ENCODE data around the gene PCDHGC4. TPM values are rescaled to one million over a fixed set of nuclear protein-coding genes. Genes with fewer than 3 reads are reported as not detected.

The PCDHGC4 gene
- total and polyA plus RNA-seq, 2 of the 8 experiments (the other 6 are each of a cell fraction or from before 2014, with no cell fraction given), result 2.1 to 2.4 TPM

DNA sequence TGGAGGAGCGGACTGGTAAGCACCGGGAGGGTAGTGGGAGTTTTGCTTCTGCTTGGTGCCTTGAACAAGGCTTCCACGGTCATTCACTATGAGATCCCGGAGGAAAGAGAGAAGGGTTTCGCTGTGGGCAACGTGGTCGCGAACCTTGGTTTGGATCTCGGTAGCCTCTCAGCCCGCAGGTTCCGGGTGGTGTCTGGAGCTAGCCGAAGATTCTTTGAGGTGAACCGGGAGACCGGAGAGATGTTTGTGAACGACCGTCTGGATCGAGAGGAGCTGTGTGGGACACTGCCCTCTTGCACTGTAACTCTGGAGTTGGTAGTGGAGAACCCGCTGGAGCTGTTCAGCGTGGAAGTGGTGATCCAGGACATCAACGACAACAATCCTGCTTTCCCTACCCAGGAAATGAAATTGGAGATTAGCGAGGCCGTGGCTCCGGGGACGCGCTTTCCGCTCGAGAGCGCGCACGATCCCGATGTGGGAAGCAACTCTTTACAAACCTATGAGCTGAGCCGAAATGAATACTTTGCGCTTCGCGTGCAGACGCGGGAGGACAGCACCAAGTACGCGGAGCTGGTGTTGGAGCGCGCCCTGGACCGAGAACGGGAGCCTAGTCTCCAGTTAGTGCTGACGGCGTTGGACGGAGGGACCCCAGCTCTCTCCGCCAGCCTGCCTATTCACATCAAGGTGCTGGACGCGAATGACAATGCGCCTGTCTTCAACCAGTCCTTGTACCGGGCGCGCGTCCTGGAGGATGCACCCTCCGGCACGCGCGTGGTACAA, 8.5 kb upstream of the PCDHGC4 start:
- no peaks in the 10 kb centered on the region for H3K36me3 ChIP-seq (ENCODE audit: control insufficient read depth in 2 of 4, insufficient read depth in 4 of 4, low read length in 3 of 4)
- peak overlapping the region; percentile 98 to 100 for H3K4me2 ChIP-seq (ENCODE audit: insufficient read depth in 1 of 2, low read depth in 2 of 2, low read length in 2 of 2)
- peak overlapping the region; percentile 53 for H2AFZ ChIP-seq (ENCODE audit: low read length)
- peak overlapping the region; percentile 68 to 85 (median 74) for H3K4me3 ChIP-seq (ENCODE audit: extremely low read depth in 1 of 4, insufficient read depth in 2 of 4, low read depth in 3 of 4, low read length in 4 of 4)
- no peak overlapping the region for H4K91ac ChIP-seq (replicated peaks; ENCODE audit: insufficient read length, low read length)
- no peak overlapping the region for H2AK5ac ChIP-seq (ENCODE audit: low read depth, low read length)
- DNase-seq (ENCODE audit: low read depth in 1 of 2, low spot score in 2 of 2) (peak in 1 of 2 experiments; percentile 75), FAIRE-seq (no peak)
- H3K56ac ChIP-seq (replicated peaks; ENCODE audit: insufficient read length, low read depth, low read length), result no peak overlapping the region
- no peak overlapping the region for H3K4ac ChIP-seq (replicated peaks; ENCODE audit: insufficient read length, low read depth, low read length)
- H3K23ac ChIP-seq (ENCODE audit: insufficient read length), result no peak overlapping the region
- CTCF ChIA-PET (ENCODE audit: partially characterized antibody), result interaction anchor here (0.7 to 8.6 kb wide), 19 partner anchors 14 to 267 kb away, joined by 3 to 218 read pairs (median 4); partner anchors contain the start of genes PCDHB12, PCDHGA10, PCDHGA12 and PCDHGA8
- H3K4me1 ChIP-seq (replicated peaks in 1 of 4; ENCODE audit: control insufficient read depth in 3 of 4, insufficient read depth in 4 of 4, low read length in 3 of 4), result peaks cover 0 to 5% (median 3%) of the 10 kb centered on the region in 4 experiments; a peak in 4 of 7 replicates
- H4K8ac ChIP-seq (ENCODE audit: extremely low read depth, insufficient read depth, low read length), result peak overlapping the region; percentile 69; the same call in 1 of the 2 replicates
- H2BK12ac ChIP-seq (ENCODE audit: low read depth, low read length), result no peak overlapping the region
- H3K27ac ChIP-seq (ENCODE audit: low read depth, low read length), result no peak overlapping the region
- no peak overlapping the region for H4K5ac ChIP-seq (ENCODE audit: insufficient read length, low read depth, low read length)
- no peaks in the 10 kb centered on the region for H3K79me2 ChIP-seq (ENCODE audit: control insufficient read depth in 1 of 2, insufficient read depth in 2 of 2, low read length in 2 of 2)
- WGBS, 2 experiments (ENCODE audit: extremely low coverage in 1 of 2, insufficient coverage in 1 of 2, insufficient read length in 1 of 2, insufficient replicate concordance in 2 of 2, low coverage in 1 of 2, low lambda C conversion rate in 2 of 2, missing lambda C conversion rate in 1 of 2), result 9% methylated on average over 58 of the region's 58 CpGs; no CpG with 5 or more reads in 1 of the 2 experiments
- no peak overlapping the region for H2BK5ac ChIP-seq (ENCODE audit: low read depth, low read length)
- H3K14ac ChIP-seq (ENCODE audit: insufficient read length), result no peak overlapping the region
- H3K9ac ChIP-seq (replicated peaks in 1 of 4; ENCODE audit: extremely low read depth in 1 of 4, low read depth in 3 of 4, low read length in 3 of 4), result peak overlapping the region; percentile 27 to 74 (median 53)
- H2BK15ac ChIP-seq (ENCODE audit: low read length), result no peak overlapping the region
- POLR2A ChIA-PET (ENCODE audit: partially characterized antibody), result interaction anchor here (1.4 to 1.9 kb wide), 3 partner anchors 9 to 156 kb away, joined by 4 to 8 read pairs (median 6); partner anchors contain the start of gene TAF7
- no peak overlapping the region for H2BK20ac ChIP-seq (ENCODE audit: low read length)
- no peak overlapping the region; the same call in 1 of the 2 replicates for H3K18ac ChIP-seq (ENCODE audit: extremely low read depth, low read length)
- H4K20me1 ChIP-seq (replicated peaks in 1 of 2; ENCODE audit: control insufficient read depth in 1 of 2, insufficient read depth in 2 of 2, low read length in 2 of 2), result peaks cover 0 to 14% of the 10 kb centered on the region in 2 experiments
- no peaks in the 10 kb centered on the region; the same call in 1 of the 2 replicates for H3K23me2 ChIP-seq (ENCODE audit: low read depth, low read length)
- peaks cover 11 to 24% (median 23%) of the 10 kb centered on the region in 4 experiments for H3K27me3 ChIP-seq (replicated peaks in 1 of 4; ENCODE audit: control insufficient read depth in 3 of 4, extremely low read depth in 1 of 4, insufficient read depth in 3 of 4, low read length in 3 of 4)
- H3K79me1 ChIP-seq (ENCODE audit: low read depth, low read length), result no peaks in the 10 kb centered on the region
- no peak overlapping the region for H2BK120ac ChIP-seq (replicated peaks; ENCODE audit: low read depth, low read length)
- no peaks in the 10 kb centered on the region for H3K9me3 ChIP-seq (ENCODE audit: insufficient read depth in 2 of 2, low read depth in 1 of 2, low read length in 1 of 2)
- no peak for TF ChIP-seq ATF2 (IDR thresholded peaks at IDR 0.05; ENCODE audit: low read length)
- no peak for TF ChIP-seq SP1 (IDR thresholded peaks at IDR 0.05; ENCODE audit: low read depth, low read length)
- TF ChIP-seq EZH2 (IDR thresholded peaks at IDR 0.05; ENCODE audit: low read depth, low read length, severe bottlenecking), result peak; percentile 47
- TF ChIP-seq GABPA (IDR thresholded peaks at IDR 0.05; ENCODE audit: borderline replicate concordance, insufficient read depth, low read length), result 0 out of 2 replicates have a peak, but pooled peaks have one; percentile 32
- TF ChIP-seq SAP30 (IDR thresholded peaks at IDR 0.05; ENCODE audit: insufficient read depth, insufficient replicate concordance, low read length), result peak; percentile 46
- TF ChIP-seq RBBP5 (IDR thresholded peaks at IDR 0.05; ENCODE audit: borderline replicate concordance, low read depth, low read length), result peak; percentile 76; the same call in 1 of the 2 replicates
- TF ChIP-seq BCL11A (IDR thresholded peaks at IDR 0.05; ENCODE audit: low read depth in 2 of 2, low read length in 2 of 2), result no peak
- TF ChIP-seq FOSL1 (IDR thresholded peaks at IDR 0.05; ENCODE audit: insufficient read depth, low read depth, low read length), result no peak
- TF ChIP-seq CHD2 (IDR thresholded peaks at IDR 0.05; ENCODE audit: low read length), result no peak
